Keratinocyte (primary cell): ENCODE data around the gene DGCR6L. TPM values are rescaled to one million over a fixed set of nuclear protein-coding genes. Genes with fewer than 3 reads are reported as not detected.

ENCODE experiments used
- DNase-seq: peaks from one replicate; pipeline ENCODE4 v3.0.0-alpha.2; 2011; ENCODE audit warnings: low read depth, missing footprints, low spot score
- FAIRE-seq: peaks from 2 replicates; lab custom pipeline; 2011; peaks lifted over from hg19 to GRCh38; lab: Jason Lieb, UNC
- H2AFZ ChIP-seq: 2 replicates; pipeline ENCODE4 v1.6.0; 2012; ENCODE audit warnings: low read length, control low read depth, inconsistent platforms; ENCODE audit not compliant: control insufficient read depth
- H3K27ac ChIP-seq: 2 replicates; pipeline ENCODE4 v1.5.1; 2011; ENCODE audit warnings: low read length; ENCODE audit not compliant: control insufficient read depth, insufficient read depth
- H3K27me3 ChIP-seq: 3 replicates; pipeline ENCODE4 v1.6.0; 2011; ENCODE audit warnings: low read length; ENCODE audit not compliant: control insufficient read depth, insufficient read depth; ENCODE audit errors: extremely low read depth
- H3K36me3 ChIP-seq, 2 experiments: 2 replicates in 1 of 2; 3 replicates in 1 of 2; pipeline ENCODE4 v1.5.1; 2011; ENCODE audit warnings: low read length in 2 of 2, mild to moderate bottlenecking in 1 of 2; ENCODE audit not compliant: control insufficient read depth in 2 of 2, insufficient read depth in 2 of 2; ENCODE audit errors: extremely low read depth in 1 of 2
- H3K4me1 ChIP-seq: 3 replicates; pipeline ENCODE4 v1.5.1; 2011; ENCODE audit warnings: low read length; ENCODE audit not compliant: control insufficient read depth, insufficient read depth; ENCODE audit errors: extremely low read depth
- H3K4me2 ChIP-seq: 3 replicates; pipeline ENCODE4 v1.6.0; 2011; ENCODE audit warnings: low read depth, low read length; ENCODE audit not compliant: control insufficient read depth, insufficient read depth; ENCODE audit errors: extremely low read depth
- H3K4me3 ChIP-seq, 3 experiments: fragments of 200-600 bp in 1 of 3; sonication (generic) in 1 of 3; 2 replicates in 2 of 3; 3 replicates in 1 of 3; pipeline ENCODE4 v1.5.1; 2011 to 2016; ENCODE audit warnings: low read length in 3 of 3, mild to moderate bottlenecking in 3 of 3, control low read depth in 2 of 3, inconsistent platforms in 1 of 3, low read depth in 1 of 3, mixed read lengths in 1 of 3, mixed run types in 1 of 3, moderate library complexity in 1 of 3; ENCODE audit not compliant: control insufficient read depth in 2 of 3, insufficient read depth in 2 of 3; ENCODE audit errors: extremely low read depth in 1 of 3
- H3K79me2 ChIP-seq: 2 replicates; pipeline ENCODE4 v1.6.0; 2012; ENCODE audit warnings: low read length; ENCODE audit not compliant: control insufficient read depth, insufficient read depth
- H3K9ac ChIP-seq: 3 replicates; pipeline ENCODE4 v1.6.0; 2011; ENCODE audit warnings: low read length; ENCODE audit not compliant: control insufficient read depth, insufficient read depth; ENCODE audit errors: extremely low read depth
- H3K9me1 ChIP-seq: 3 replicates; pipeline ENCODE4 v1.6.0; 2011; ENCODE audit warnings: low read length; ENCODE audit not compliant: control insufficient read depth, insufficient read depth; ENCODE audit errors: extremely low read depth
- H3K9me3 ChIP-seq: 2 replicates; pipeline ENCODE4 v1.5.1; 2012; ENCODE audit warnings: low read depth, low read length; ENCODE audit not compliant: control insufficient read depth
- H4K20me1 ChIP-seq: 3 replicates; pipeline ENCODE4 v1.6.0; 2011; ENCODE audit warnings: low read length; ENCODE audit not compliant: control insufficient read depth, insufficient read depth; ENCODE audit errors: extremely low read depth
- EZH2 ChIP-seq: IDR thresholded peaks from one replicate; pipeline ENCODE4 v1.6.1; 2012; ENCODE audit warnings: inconsistent platforms, mild to moderate bottlenecking, low read length, moderate library complexity
- dilution Hi-C: fragments of 300-500 bp; cut with MboI; formaldehyde crosslinking; loops from one replicate; pipeline ENCODE4 v1.7.0; 2020; ENCODE audit warnings: low sequenced_read_pairs; ENCODE audit not compliant: extremely low pct_ligation_motif_present
- polyA plus RNA-seq, 5 experiments: library from polyadenylated mRNA; depleted of rRNA in 3 of 5; stranded (reverse) in 3 of 5; stranded (forward) in 1 of 5; unstranded in 1 of 5; fragments of >200 nt; gene quantifications; 1 replicate in 1 of 5; 2 replicates in 3 of 5; 3 replicates in 1 of 5; pipeline versions ENCODE4 v1.2.1 to v1.2.3, GENCODE V29; 2011 to 2012; ENCODE audit warnings: missing spikeins in 2 of 5, low read depth in 1 of 5, low replicate concordance in 1 of 5
- TF ChIP-seq, protein P1 (sequence below), 3 experiments: IDR thresholded peaks in 1 of 3; conservative IDR thresholded peaks in 1 of 3; optimal IDR thresholded peaks in 1 of 3; 2 replicates in 2 of 3; 3 replicates in 1 of 3; pipeline versions ENCODE3 to v1.5.1; 2011; ENCODE audit warnings: low read length in 3 of 3, mild to moderate bottlenecking in 3 of 3, moderate library complexity in 2 of 3, control low read depth in 1 of 3, inconsistent platforms in 1 of 3; ENCODE audit not compliant: insufficient read depth in 2 of 3; ENCODE audit errors: extremely low read depth in 1 of 3

DGCR6L gene
- polyA plus RNA-seq, 1 donor (not counting 4 experiments of a cell fraction or from before 2014, with no cell fraction given) = 19.2 TPM

- H2AFZ ChIP-seq = no peak overlapping the region
- dilution Hi-C loops = no loop called here
- no peak overlapping the region for H3K27ac ChIP-seq
- DNase-seq = no peak
- FAIRE-seq = no peak
- no peak overlapping the region for H3K4me3 ChIP-seq
- no peaks in the 10 kb centered on the region for H3K4me1 ChIP-seq
- no peak for TF ChIP-seq EZH2
- TF ChIP-seq, protein P1, sequence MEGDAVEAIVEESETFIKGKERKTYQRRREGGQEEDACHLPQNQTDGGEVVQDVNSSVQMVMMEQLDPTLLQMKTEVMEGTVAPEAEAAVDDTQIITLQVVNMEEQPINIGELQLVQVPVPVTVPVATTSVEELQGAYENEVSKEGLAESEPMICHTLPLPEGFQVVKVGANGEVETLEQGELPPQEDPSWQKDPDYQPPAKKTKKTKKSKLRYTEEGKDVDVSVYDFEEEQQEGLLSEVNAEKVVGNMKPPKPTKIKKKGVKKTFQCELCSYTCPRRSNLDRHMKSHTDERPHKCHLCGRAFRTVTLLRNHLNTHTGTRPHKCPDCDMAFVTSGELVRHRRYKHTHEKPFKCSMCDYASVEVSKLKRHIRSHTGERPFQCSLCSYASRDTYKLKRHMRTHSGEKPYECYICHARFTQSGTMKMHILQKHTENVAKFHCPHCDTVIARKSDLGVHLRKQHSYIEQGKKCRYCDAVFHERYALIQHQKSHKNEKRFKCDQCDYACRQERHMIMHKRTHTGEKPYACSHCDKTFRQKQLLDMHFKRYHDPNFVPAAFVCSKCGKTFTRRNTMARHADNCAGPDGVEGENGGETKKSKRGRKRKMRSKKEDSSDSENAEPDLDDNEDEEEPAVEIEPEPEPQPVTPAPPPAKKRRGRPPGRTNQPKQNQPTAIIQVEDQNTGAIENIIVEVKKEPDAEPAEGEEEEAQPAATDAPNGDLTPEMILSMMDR (optimal IDR thresholded peaks at IDR 0.05 in 1 of 3, IDR thresholded peaks at IDR 0.05 in 1 of 3, conservative IDR thresholded peaks at IDR 0.05 in 1 of 3; ENCODE audit: extremely low read depth in 1 of 3, insufficient read depth in 2 of 3, low read length in 3 of 3) = no peak
- no peaks in the 10 kb centered on the region for H3K9me3 ChIP-seq
- H3K27me3 ChIP-seq = peaks cover 29% of the 10 kb centered on the region
- no peak overlapping the region for H3K4me2 ChIP-seq
- H3K79me2 ChIP-seq = no peaks in the 10 kb centered on the region
- no peaks in the 10 kb centered on the region for H3K36me3 ChIP-seq
- H4K20me1 ChIP-seq = no peaks in the 10 kb centered on the region
- H3K9me1 ChIP-seq = no peaks in the 10 kb centered on the region
- no peak overlapping the region for H3K9ac ChIP-seq
Measured at GRCh38 chr22:20296598-20296997, 23.3 kb downstream of the DGCR6L start.

GRCh38 chr22:20295262-20296064 lies 24.4 kb downstream of the DGCR6L start:
- H3K27ac ChIP-seq = no peak overlapping the region
- H3K27me3 ChIP-seq = peaks cover 26% of the 10 kb centered on the region
- dilution Hi-C loops = no loop called here
- no peaks in the 10 kb centered on the region for H3K9me1 ChIP-seq
- TF ChIP-seq, protein P1 (optimal IDR thresholded peaks at IDR 0.05 in 1 of 3, IDR thresholded peaks at IDR 0.05 in 1 of 3, conservative IDR thresholded peaks at IDR 0.05 in 1 of 3; ENCODE audit: extremely low read depth in 1 of 3, insufficient read depth in 2 of 3, low read length in 3 of 3) = no peak
- no peak for TF ChIP-seq EZH2
- H4K20me1 ChIP-seq = no peaks in the 10 kb centered on the region
- DNase-seq (no peak), FAIRE-seq (no peak)
- no peaks in the 10 kb centered on the region for H3K9me3 ChIP-seq
- H3K9ac ChIP-seq = no peak overlapping the region
- H3K36me3 ChIP-seq = no peaks in the 10 kb centered on the region
- H2AFZ ChIP-seq = no peak overlapping the region
- H3K79me2 ChIP-seq = no peaks in the 10 kb centered on the region
- H3K4me3 ChIP-seq = no peak overlapping the region
- no peak overlapping the region for H3K4me2 ChIP-seq
- H3K4me1 ChIP-seq = no peaks in the 10 kb centered on the region
